Coronary artery (tissue), 2 donors: ENCODE measurements around the gene UNC13C.
"Not testable (repeated sequence)": the region's sequence is repeated elsewhere in the genome, so short reads cannot be mapped to it uniquely, and the experiment has no call there.

Experiments used
- DNase-seq: peaks from one replicate; pipeline ENCODE4 v3.0.0-alpha.2; 2017; ENCODE audit warnings: low spot score
- H3K27ac ChIP-seq, 2 donors: fragments of 200-600 bp; sonication (generic); one replicate each; pipeline ENCODE4 v1.5.1; 2016 to 2019
- H3K4me3 ChIP-seq: fragments of 200-600 bp; sonication (generic); 2 replicates; pipeline ENCODE4 v1.5.1; 2016; ENCODE audit warnings: mild to moderate bottlenecking, moderate library complexity
- CTCF ChIP-seq: fragments of 200-600 bp; sonication (generic); IDR thresholded peaks from one replicate; pipeline ENCODE4 v1.5.1; 2019; ENCODE audit warnings: antibody characterized with exemption

UNC13C gene

GRCh38 chr15:54388746-54389145 is 410.5 kb downstream of the UNC13C start:
- no peak overlapping the region for H3K4me3 ChIP-seq
- TF ChIP-seq CTCF = no peak
- DNase-seq = no peak
- H3K27ac ChIP-seq = no peak overlapping the region

GRCh38 chr15:54410481-54410880 is 432.2 kb downstream of the UNC13C start:
- Histone ChIP-seq H3K27ac (no peak overlapping the region), H3K4me3 (no peak overlapping the region)
- TF ChIP-seq CTCF = no peak
- no peak for DNase-seq

GRCh38 chr15:54424171-54424570 is 445.9 kb downstream of the UNC13C start:
- no peak for DNase-seq
- Histone ChIP-seq H3K27ac (no peak overlapping the region), H3K4me3 (no peak overlapping the region)
- TF ChIP-seq CTCF = no peak

GRCh38 chr15:54428596-54428995 is 450.4 kb downstream of the UNC13C start:
- Histone ChIP-seq H3K4me3 (no peak overlapping the region), H3K27ac (no peak overlapping the region)
- TF ChIP-seq CTCF = no peak
- DNase-seq = no peak

- H3K27ac ChIP-seq, DNase-seq, H3K4me3 ChIP-seq: not testable (repeated sequence)
Observed at GRCh38 chr15:54450288-54450687, 472.0 kb downstream of the UNC13C start.

- no peak for TF ChIP-seq CTCF
- DNase-seq = no peak
- H3K27ac ChIP-seq = no peak overlapping the region
- H3K4me3 ChIP-seq = no peak overlapping the region
Observed at GRCh38 chr15:54456413-54456812, 478.2 kb downstream of the UNC13C start.

- Histone ChIP-seq H3K4me3 (no peak overlapping the region), H3K27ac (no peak overlapping the region)
- DNase-seq = no peak
- no peak for TF ChIP-seq CTCF
Observed at GRCh38 chr15:54462511-54462913, 484.3 kb downstream of the UNC13C start.

GRCh38 chr15:54481819-54482218 is 503.6 kb downstream of the UNC13C start:
- no peak for DNase-seq
- no peak overlapping the region for H3K27ac ChIP-seq
- H3K4me3 ChIP-seq = no peak overlapping the region
- no peak for TF ChIP-seq CTCF
